HEK293T (cell line): ENCODE data around the gene SLC22A2.
A peak's percentile ranks its signal among the peaks of the same experiment; 100 is the strongest.

Experiments
- CTCF ChIA-PET: fragments of 350-600 bp; formaldehyde crosslinking; extraction: SDS; loops from one replicate; lab custom pipeline; 2021; ENCODE audit warnings: antibody characterized with exemption, inconsistent platforms; lab: Yijun Ruan, JAX
- POLR2A ChIA-PET: fragments of 350-600 bp; formaldehyde crosslinking; extraction: SDS; loops from one replicate; lab custom pipeline; 2020; ENCODE audit warnings: antibody characterized with exemption, inconsistent platforms; lab: Yijun Ruan, JAX
- DNase-seq: peaks from one replicate; pipeline ENCODE4 v3.0.0; 2012; ENCODE audit warnings: mixed read lengths; ENCODE audit errors: extremely low spot score
- BHLHE40 ChIP-seq: fragments of 450-650 bp; IDR thresholded peaks from 2 replicates; pipeline ENCODE4 v1.6.1; 2016; ENCODE audit warnings: mild to moderate bottlenecking, moderate library complexity, borderline replicate concordance
- ELF4 ChIP-seq: fragments of 450-650 bp; IDR thresholded peaks from 2 replicates; pipeline ENCODE4 v1.6.1; 2017; ENCODE audit warnings: antibody characterized with exemption
- L3MBTL2 ChIP-seq: fragments of 450-650 bp; conservative IDR thresholded peaks from 2 replicates; pipeline ENCODE4 v1.6.1; 2016; ENCODE audit warnings: mild to moderate bottlenecking
- PKNOX1 ChIP-seq: fragments of 450-650 bp; IDR thresholded peaks from 2 replicates; pipeline ENCODE4 v1.6.1; 2016
- TARDBP ChIP-seq: fragments of 450-650 bp; IDR thresholded peaks from 2 replicates; pipeline ENCODE4 v1.6.1; 2016

SLC22A2 gene

GRCh38 chr6:160170018-160170680, 88.5 kb downstream of the SLC22A2 start:
- no peak for DNase-seq
- TF ChIP-seq ELF4 (no peak), L3MBTL2 (no peak), TARDBP (no peak), BHLHE40 (no peak)
- ChIA-PET POLR2A (no interaction called here), CTCF (no interaction called here)

DNA sequence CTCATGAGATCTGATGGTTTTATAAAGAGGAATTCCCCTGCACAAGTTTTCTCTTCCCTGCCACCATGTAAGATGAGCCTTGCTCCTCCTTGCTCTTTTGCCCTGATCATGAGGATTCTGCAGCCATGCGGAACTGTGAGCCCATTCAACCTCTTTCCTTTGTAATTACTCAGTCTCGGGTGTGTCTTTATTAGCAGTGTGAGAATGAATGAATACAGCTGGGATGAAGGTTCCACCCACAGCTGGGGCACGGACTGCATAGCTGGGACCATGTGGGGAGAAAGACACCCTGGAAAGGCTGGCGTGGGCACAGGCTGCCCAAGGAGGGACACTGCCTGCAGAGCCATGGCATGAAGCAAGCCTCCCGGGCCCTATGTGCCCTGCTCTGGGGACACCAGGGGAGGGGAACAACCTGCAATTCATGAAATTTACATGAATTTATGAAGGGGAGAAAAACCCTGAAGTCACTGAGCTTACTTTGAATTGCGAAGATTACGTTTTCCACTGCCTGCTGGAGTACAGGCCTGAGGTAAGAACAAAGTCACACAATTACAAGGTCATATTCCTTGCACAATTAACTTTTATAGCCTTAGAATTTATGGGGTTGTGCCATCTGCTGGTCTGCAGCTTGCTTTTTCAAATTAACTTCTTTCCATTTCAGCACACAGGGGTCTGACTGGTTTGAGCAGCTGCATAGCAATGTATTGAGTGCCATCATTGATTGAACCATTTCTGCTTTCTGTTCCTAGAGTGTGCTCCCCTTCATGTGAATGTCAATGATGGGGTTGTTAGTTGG, 90.8 kb downstream of the SLC22A2 start:
- no peak for DNase-seq
- TF ChIP-seq PKNOX1, result peak; percentile 49
- no peak for TF ChIP-seq L3MBTL2
- CTCF ChIA-PET, result no interaction called here
- POLR2A ChIA-PET, result no interaction called here
